Measurements from ENCODE around the gene ADCY9. TPM values are rescaled to one million over a fixed set of nuclear protein-coding genes. Genes with fewer than 3 reads are reported as not detected.
"Not testable (repeated sequence)": the region's sequence is repeated elsewhere in the genome, so short reads cannot be mapped to it uniquely, and the experiment has no call there.

Gene ADCY9
- polyA plus RNA-seq, 3 donors, result 7.0 to 8.4 (median 8.2) TPM

DNA sequence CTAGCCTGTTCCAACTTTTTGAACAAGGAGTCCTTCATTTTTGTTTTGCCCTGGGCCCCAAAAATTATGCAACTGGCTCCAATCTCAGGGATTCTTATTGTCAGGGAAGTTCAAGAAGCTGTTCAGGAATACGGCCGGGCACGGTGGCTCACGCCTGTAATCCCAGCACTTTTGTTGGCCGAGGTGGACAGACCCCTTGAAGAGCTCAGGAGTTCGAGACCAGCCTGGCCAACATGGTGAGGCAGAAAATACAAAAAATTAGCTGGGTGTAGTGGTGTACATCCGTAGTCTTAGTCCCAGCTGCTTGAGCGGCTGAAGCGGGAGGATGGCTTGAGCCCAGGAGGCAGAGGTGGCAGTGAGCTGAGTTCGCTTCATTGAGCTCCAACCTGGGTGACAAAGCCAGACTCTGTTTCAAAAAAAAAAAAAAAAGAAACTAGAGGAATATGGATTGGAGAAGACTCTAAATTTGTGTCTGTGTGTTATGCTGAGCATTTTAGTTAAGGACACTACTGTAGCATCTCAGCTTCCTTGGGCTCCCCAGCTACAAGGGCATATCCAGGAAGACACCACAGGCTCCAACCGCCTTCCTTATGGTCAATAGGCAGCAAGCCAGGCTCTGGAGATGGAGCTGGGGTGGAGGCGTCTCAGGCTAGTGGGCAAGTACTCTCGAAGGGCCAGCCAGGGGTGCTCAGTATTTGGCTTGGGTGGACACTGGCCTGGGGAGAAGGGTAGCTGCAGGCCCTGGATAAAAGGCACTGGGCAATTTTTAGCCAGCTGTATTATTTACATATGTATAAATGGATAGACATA, 179.0 kb downstream of the ADCY9 start:
- no peak for DNase-seq (ENCODE audit: low read depth in 3 of 3, low spot score in 2 of 3)

DNA sequence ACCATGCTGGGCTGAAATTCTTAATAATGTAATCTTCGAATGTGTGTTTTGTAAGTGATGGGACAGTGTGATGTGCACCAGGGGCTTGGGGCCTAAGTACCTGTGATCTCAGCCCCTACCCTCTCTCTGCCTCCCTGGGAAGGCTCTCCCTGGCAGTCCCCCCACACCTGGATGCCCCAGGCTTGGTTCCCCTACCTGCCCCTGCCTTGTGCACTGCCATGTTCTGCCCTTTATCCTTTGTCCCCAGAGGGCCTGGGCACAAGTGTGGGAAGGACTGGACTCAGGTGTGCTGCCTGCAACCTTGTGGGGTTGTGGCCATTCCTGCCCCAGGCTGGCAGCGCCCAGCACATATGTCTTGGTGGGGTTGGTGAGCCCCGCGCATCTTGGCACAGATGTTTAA, 180.3 kb downstream of the ADCY9 start:
- DNase-seq (ENCODE audit: low read depth in 3 of 3, low spot score in 2 of 3), result no peak

DNA sequence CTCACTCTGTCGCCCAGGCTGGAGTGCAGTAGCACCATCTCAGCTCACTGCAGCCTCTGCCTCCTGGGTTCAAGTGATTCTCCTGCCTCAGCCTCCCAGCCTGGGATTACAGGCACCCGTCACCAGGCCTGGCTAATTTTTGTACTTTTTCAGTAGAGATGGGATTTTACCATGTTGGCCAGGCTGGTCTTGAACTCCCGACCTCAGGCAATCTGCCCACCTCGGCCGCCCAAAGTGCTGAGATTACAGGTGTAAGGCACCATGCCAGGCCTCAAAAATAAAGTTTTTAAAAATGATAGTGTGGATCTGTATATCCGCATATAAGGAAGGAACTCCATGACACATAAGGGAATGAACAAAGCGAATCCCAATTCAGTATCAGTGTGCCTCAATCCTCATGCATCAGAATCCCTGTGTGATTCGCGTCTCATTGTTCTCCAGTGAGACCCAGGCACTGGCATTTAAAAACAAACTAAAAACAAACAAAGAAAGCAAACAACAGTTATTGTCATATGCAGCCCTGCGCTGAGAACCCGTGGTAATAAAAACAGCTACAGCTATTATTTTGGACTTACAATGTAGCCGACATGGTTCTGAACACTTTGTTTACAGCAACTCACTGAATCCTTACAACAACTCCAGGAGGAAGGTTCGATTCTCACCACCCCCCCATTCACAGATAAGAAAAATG, 181.6 kb downstream of the ADCY9 start:
- DNase-seq (ENCODE audit: low read depth in 3 of 3, low spot score in 2 of 3), result no peak

DNA sequence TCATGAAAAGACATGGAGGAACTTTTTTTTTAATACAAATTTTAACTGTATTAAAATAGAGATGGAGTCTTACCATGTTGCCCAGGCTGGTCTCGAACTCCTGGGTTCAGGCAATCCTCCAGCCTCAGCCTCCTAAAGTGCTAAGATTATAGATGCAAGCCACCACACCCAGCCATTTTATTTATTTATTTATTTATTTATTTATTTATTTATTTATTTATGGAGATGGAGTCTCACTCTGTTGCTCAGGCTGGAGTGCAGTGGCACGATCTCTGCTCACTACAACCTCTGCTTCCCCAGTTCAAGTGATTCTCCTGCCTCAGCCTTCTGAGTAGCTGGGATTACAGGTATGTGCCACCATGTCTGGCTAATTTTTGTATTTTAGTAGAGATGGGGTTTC, 189.1 kb downstream of the ADCY9 start:
- not testable (repeated sequence) for DNase-seq (ENCODE audit: low read depth in 3 of 3, low spot score in 2 of 3)

DNA sequence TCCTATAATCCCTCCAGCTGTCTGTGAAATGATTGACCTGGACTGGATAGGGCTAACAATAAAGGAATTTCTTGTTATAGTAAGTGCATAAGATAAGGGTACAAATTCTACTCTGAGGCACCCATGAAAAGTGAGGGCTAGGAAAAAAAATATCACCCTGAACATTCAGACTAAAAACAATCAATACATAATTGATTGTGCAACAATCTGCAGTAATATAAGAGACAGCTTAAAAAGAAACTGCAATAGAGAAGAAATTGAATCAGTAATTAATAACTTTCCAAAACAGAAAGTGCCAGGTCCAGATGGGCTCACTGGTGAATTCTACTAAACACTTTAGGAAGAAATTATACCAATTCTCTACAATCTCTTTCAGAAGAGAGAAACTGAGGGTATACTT, 191.5 kb downstream of the ADCY9 start:
- no peak for DNase-seq (ENCODE audit: low read depth in 3 of 3, low spot score in 2 of 3)

DNA sequence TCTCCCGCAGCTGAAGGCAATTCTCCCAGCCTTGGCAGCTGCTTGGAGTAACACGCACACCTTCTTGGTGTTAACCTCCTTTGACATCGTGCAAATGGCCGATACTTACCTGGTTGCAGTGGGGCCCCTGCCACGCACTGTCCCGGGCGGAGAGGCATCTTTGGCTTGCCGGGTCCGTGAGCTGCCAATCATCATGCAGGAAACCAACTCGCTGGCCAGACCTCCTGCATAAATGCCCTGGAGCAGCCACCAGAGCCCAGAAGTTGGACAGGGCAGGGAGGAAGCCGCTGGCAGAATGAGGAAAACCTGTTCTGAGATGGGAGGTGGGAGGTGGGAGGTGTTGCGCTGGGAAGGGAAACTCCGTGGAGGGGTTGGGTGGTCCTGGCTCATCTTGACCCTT, 194.0 kb downstream of the ADCY9 start:
- no peak for DNase-seq (ENCODE audit: low read depth in 3 of 3, low spot score in 2 of 3)

DNA sequence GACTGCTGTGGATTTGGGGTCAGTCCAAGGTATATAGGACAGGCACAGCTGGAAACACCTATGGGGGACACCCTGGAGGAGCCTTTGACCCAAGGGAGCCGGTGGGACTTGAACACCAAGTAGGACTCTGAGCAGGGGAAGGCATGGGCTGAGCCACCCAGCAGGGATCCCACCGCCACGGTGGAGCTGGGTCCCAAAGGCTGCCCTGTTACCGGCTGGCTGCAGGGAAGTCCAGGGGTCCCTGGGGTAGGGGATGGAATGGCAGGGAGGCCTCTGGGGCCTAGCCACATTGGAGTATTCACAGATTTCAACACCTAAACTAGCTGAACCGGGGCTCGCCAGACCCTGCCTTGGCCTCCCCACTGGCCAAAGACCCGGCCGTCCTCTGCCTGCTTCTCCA, 196.0 kb downstream of the ADCY9 start:
- DNase-seq (ENCODE audit: low read depth in 3 of 3, low spot score in 2 of 3), result no peak

DNA sequence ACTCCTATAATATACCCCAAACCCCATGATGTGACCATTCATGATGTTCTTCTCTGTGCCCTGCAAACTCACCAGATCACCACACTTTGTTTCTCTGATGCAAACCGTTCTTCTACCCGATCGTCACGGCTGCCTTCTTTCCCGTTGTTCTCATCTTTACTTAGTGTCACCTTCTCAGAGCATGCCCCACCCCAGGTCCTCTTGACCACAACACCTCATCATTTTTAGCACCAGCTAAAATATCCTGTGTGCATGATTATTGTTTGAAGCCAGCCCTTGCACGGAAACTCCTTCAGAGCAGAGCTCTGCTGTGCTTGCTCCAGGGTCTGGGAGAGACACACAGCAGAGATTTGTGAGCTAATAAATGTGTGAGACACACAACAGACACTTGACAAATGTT, 196.8 kb downstream of the ADCY9 start:
- no peak for DNase-seq (ENCODE audit: low read depth in 3 of 3, low spot score in 2 of 3)

DNA sequence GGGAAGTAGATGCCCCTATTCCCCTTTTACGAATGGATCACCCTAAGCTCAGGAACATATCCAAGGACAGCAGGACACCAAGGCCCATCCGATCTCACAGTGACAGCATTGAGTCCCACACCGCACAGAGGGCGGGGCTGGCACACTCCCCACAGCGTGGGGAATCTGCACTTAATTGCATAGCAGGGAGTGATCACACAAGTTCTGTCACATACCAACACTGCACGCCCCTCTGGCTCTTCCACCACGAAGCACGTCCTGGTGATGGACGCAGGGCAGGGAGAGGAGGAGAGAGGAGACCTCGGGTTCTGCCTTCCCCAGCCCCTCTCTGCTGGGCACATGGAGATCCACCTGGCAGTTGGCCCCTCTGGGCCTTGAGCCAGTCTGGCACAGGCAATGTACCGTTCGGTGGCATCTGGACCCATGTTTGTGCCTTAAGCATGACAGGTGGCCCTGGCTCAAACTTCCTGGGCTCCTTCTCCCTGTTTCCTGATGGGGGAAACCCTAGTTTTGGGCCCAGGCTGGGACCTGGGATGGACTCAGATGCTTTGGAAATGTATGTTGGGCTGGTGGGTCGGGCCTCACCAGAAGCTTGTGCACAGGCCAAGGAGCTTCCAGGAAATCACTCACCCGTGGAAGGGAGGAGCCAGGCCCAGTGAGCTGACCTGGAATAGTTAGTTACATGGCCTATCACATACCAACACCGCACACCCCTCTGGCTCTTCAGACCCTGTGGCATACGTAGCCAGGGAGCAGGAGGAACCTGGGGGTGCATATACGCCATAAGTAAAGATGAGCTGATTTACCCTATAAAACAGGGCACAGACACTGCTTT, 200.6 kb downstream of the ADCY9 start:
- no peak for DNase-seq (ENCODE audit: low read depth in 3 of 3, low spot score in 2 of 3)

DNA sequence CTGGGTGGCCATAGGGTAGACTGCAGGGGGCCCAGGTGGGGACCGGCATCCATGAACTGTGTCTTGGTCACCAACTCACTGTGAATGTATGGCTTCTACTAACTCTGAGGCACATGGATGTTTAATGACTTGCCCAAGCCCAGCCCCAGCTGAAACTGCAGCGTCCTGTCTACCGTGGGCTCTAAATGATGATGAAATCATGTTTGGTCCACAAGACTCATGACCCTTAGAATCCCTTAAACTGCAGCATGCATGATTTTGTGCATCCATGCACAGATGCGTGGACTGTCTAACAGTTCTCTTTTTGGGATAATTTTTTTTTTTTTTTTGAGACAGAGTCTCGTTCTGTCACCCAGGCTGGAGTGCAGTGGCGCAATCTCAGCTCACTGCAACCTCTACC, 203.3 kb downstream of the ADCY9 start:
- DNase-seq (ENCODE audit: low read depth in 3 of 3, low spot score in 2 of 3), result no peak

Other genes starting within 250 kb of the ADCY9 start
- 10 to 100 TPM; 65.1 to 76.4 (median 66.5) TPM for gene CREBBP, start 235.7 kb downstream of the ADCY9 start, polyA plus RNA-seq (ENCODE audit: insufficient read length in 3 of 3)
- gene SRL, start 125.6 kb upstream of the ADCY9 start, polyA plus RNA-seq (ENCODE audit: insufficient read length in 3 of 3), result 1 to 10 TPM; 1.2 to 1.6 (median 1.2) TPM
- gene TFAP4, start 156.6 kb upstream of the ADCY9 start, polyA plus RNA-seq (ENCODE audit: insufficient read length in 3 of 3), result 10 to 100 TPM; 15.3 to 18.7 (median 16.3) TPM
- gene GLIS2, start 199.6 kb upstream of the ADCY9 start, polyA plus RNA-seq (ENCODE audit: insufficient read length in 3 of 3), result 10 to 100 TPM; 30.6 to 36.8 (median 31.1) TPM
- 10 to 100 TPM; 16.8 to 19.6 (median 16.8) TPM for gene PAM16, start 234.9 kb upstream of the ADCY9 start, polyA plus RNA-seq (ENCODE audit: insufficient read length in 3 of 3)